Mesodermal cell (in vitro differentiated cells): Measurements from ENCODE around the gene DNM3.

Experiments used
- H3K27ac ChIP-seq: 2 replicates; pipeline ENCODE4 v1.7.0; 2013; ENCODE audit warnings: mild to moderate bottlenecking, low read depth, low read length, moderate library complexity; ENCODE audit not compliant: severe bottlenecking
- H3K36me3 ChIP-seq: 2 replicates; pipeline ENCODE4 v1.7.1; 2013; ENCODE audit warnings: mild to moderate bottlenecking, low read length, moderate library complexity; ENCODE audit not compliant: control insufficient read depth, insufficient read depth
- H3K4me1 ChIP-seq: one replicate; pipeline ENCODE4 v1.7.1; 2013; ENCODE audit warnings: mild to moderate bottlenecking, low read length; ENCODE audit not compliant: insufficient read depth, control insufficient read depth, poor library complexity, severe bottlenecking
- H3K4me3 ChIP-seq: 2 replicates; pipeline ENCODE4 v1.7.0; 2013; ENCODE audit warnings: low read length, control low read depth, mild to moderate bottlenecking; ENCODE audit not compliant: insufficient read depth, poor library complexity, severe bottlenecking; ENCODE audit errors: extremely low read depth
- H3K9me3 ChIP-seq: 2 replicates; pipeline ENCODE4 v1.7.1; 2013; ENCODE audit warnings: mild to moderate bottlenecking, low read length, moderate library complexity; ENCODE audit not compliant: control insufficient read depth
- WGBS, 2 experiments: methylation state at CpG; one replicate each; pipeline ENCODE4 v1.1.5; 2013; ENCODE audit warnings: missing lambda C conversion rate in 2 of 2; ENCODE audit not compliant: insufficient coverage in 2 of 2; 5-methylcytosine and 5-hydroxymethylcytosine counted together

Gene DNM3

DNA sequence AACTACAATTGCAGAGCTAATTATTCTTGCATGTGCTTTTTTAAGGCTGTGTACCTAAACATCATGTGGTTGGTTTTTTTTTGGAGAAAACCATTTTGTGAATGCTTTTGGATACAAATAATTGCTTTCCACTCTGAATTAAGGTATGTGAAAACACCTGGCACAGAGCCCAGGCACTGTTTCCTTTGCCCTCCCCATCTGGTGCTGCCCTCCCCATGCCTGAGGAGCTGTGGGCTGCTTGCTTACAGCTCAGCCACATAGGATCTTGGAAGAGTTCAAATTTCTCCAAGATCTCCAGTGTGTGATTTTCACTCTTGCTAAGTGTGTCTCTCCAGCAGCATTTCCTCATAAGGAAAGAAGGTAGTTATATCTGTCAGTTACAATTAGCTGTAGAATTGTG lies 27.8 kb downstream of the DNM3 start:
- H3K36me3 ChIP-seq = no peaks in the 10 kb centered on the region

DNA sequence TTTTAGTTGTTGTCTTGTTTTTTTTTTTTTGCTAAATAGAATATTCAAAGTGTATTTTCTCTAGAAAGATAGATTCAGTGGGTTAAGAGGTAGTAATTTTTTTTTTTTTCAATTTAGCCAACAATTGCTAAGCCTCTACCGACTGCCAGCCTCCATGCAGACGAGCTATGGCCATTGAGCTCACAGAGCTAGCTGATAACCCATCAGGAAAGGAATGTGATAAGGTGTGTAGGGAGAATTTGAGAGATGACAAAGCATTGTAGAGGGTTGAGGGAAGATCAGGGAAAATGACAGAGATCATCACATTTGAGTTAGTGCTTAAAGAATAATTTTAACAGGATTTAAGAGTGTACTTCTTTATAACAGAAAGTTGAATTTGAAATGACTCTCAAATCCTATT lies 30.6 kb downstream of the DNM3 start:
- Histone ChIP-seq H3K4me1 (no peaks in the 10 kb centered on the region), H3K36me3 (no peaks in the 10 kb centered on the region), H3K9me3 (no peaks in the 10 kb centered on the region), H3K4me3 (no peak overlapping the region), H3K27ac (no peak overlapping the region)
- WGBS, 2 experiments = 40 to 48% methylated on average over 1 to 2 of the region's 2 CpGs

More for the DNA sequence above, 27.8 kb downstream of the DNM3 start:
- no peaks in the 10 kb centered on the region for H3K4me1 ChIP-seq
- H3K4me3 ChIP-seq = no peak overlapping the region
- no peak overlapping the region for H3K27ac ChIP-seq
- no peaks in the 10 kb centered on the region for H3K9me3 ChIP-seq

GRCh38 chr1:171872430-171872829 lies 31.1 kb downstream of the DNM3 start:
- no peaks in the 10 kb centered on the region for H3K9me3 ChIP-seq
- no peaks in the 10 kb centered on the region for H3K4me1 ChIP-seq
- no peaks in the 10 kb centered on the region for H3K36me3 ChIP-seq
- 93 to 100% methylated on average over 2 of the region's 5 CpGs for WGBS, 2 experiments
- H3K27ac ChIP-seq = no peak overlapping the region
- H3K4me3 ChIP-seq = no peak overlapping the region

GRCh38 chr1:171873664-171874063 lies 32.4 kb downstream of the DNM3 start:
- no peak overlapping the region for H3K27ac ChIP-seq
- H3K36me3 ChIP-seq = no peaks in the 10 kb centered on the region
- H3K4me1 ChIP-seq = no peaks in the 10 kb centered on the region
- WGBS, 2 experiments = 96% methylated on average over 4 of the region's 5 CpGs; no CpG with 5 or more reads in 1 of the 2 experiments
- H3K9me3 ChIP-seq = no peaks in the 10 kb centered on the region
- H3K4me3 ChIP-seq = no peak overlapping the region

- no peak overlapping the region for H3K4me3 ChIP-seq
- no peak overlapping the region for H3K27ac ChIP-seq
- no peaks in the 10 kb centered on the region for H3K9me3 ChIP-seq
- no peaks in the 10 kb centered on the region for H3K36me3 ChIP-seq
- no peaks in the 10 kb centered on the region for H3K4me1 ChIP-seq
- WGBS, 2 experiments = no CpG with 5 or more reads among the region's 3 CpGs
Observed at GRCh38 chr1:171877701-171878100, 36.4 kb downstream of the DNM3 start.

GRCh38 chr1:171879556-171879955 lies 38.3 kb downstream of the DNM3 start:
- no peak overlapping the region for H3K27ac ChIP-seq
- H3K4me1 ChIP-seq = no peaks in the 10 kb centered on the region
- H3K36me3 ChIP-seq = no peaks in the 10 kb centered on the region
- no peaks in the 10 kb centered on the region for H3K9me3 ChIP-seq
- 89 to 93% methylated on average over 4 of the region's 4 CpGs for WGBS, 2 experiments
- no peak overlapping the region for H3K4me3 ChIP-seq

GRCh38 chr1:171881442-171881841 lies 40.1 kb downstream of the DNM3 start:
- H3K4me3 ChIP-seq = no peak overlapping the region
- H3K9me3 ChIP-seq = no peaks in the 10 kb centered on the region
- 70 to 77% methylated on average over 1 of the region's 1 CpG for WGBS, 2 experiments
- H3K36me3 ChIP-seq = no peaks in the 10 kb centered on the region
- H3K27ac ChIP-seq = no peak overlapping the region
- no peaks in the 10 kb centered on the region for H3K4me1 ChIP-seq

GRCh38 chr1:171883849-171884248 lies 42.6 kb downstream of the DNM3 start:
- Histone ChIP-seq H3K9me3 (no peaks in the 10 kb centered on the region), H3K27ac (no peak overlapping the region), H3K4me1 (no peaks in the 10 kb centered on the region), H3K4me3 (no peak overlapping the region), H3K36me3 (no peaks in the 10 kb centered on the region)
- WGBS, 2 experiments = 73 to 89% methylated on average over 3 to 4 of the region's 4 CpGs

GRCh38 chr1:171884475-171884874 lies 43.2 kb downstream of the DNM3 start:
- 100% methylated on average over 1 of the region's 1 CpG for WGBS, 2 experiments
- no peaks in the 10 kb centered on the region for H3K36me3 ChIP-seq

GRCh38 chr1:171890131-171890530 lies 48.8 kb downstream of the DNM3 start:
- no CpG with 5 or more reads among the region's 1 CpG for WGBS, 2 experiments

More at GRCh38 chr1:171884475-171884874, 43.2 kb downstream of the DNM3 start:
- H3K9me3 ChIP-seq = no peaks in the 10 kb centered on the region
- no peaks in the 10 kb centered on the region for H3K4me1 ChIP-seq
- no peak overlapping the region for H3K27ac ChIP-seq
- no peak overlapping the region for H3K4me3 ChIP-seq

GRCh38 chr1:171896936-171897703 lies 55.8 kb downstream of the DNM3 start:
- 100% methylated on average over 1 of the region's 2 CpGs; no CpG with 5 or more reads in 1 of the 2 experiments for WGBS, 2 experiments
- H3K27ac ChIP-seq = no peak overlapping the region
- H3K36me3 ChIP-seq = no peaks in the 10 kb centered on the region
- no peak overlapping the region for H3K4me3 ChIP-seq
- no peaks in the 10 kb centered on the region for H3K4me1 ChIP-seq
- H3K9me3 ChIP-seq = no peaks in the 10 kb centered on the region

More at GRCh38 chr1:171890131-171890530, 48.8 kb downstream of the DNM3 start:
- no peaks in the 10 kb centered on the region for H3K4me1 ChIP-seq
- no peaks in the 10 kb centered on the region for H3K36me3 ChIP-seq
- H3K9me3 ChIP-seq = no peaks in the 10 kb centered on the region
- no peak overlapping the region for H3K27ac ChIP-seq
- H3K4me3 ChIP-seq = no peak overlapping the region
